Testis (tissue), 3 donors: ENCODE data around the gene PPP1R14B. TPM values are rescaled to one million over a fixed set of nuclear protein-coding genes. Genes with fewer than 3 reads are reported as not detected.

Experiments used
- DNase-seq: peaks from one replicate; pipeline ENCODE4 v3.0.0-alpha.2; 2019
- H3K27ac ChIP-seq, 2 donors: fragments of 200-600 bp; sonication (generic); one replicate each; pipeline ENCODE4 v1.5.1; 2019
- H3K27me3 ChIP-seq: fragments of 200-600 bp; sonication (generic); one replicate; pipeline ENCODE4 v1.5.1; 2019
- H3K36me3 ChIP-seq: fragments of 200-600 bp; sonication (generic); one replicate; pipeline ENCODE4 v1.5.1; 2017; ENCODE audit warnings: low read depth; ENCODE audit errors: missing control alignments
- H3K4me1 ChIP-seq: fragments of 200-600 bp; sonication (generic); one replicate; pipeline ENCODE4 v1.5.1; 2019
- H3K4me3 ChIP-seq, 2 donors: fragments of 200-600 bp; sonication (generic); one replicate each; pipeline ENCODE4 v1.5.1; 2017 to 2019
- H3K9me3 ChIP-seq: fragments of 200-600 bp; sonication (generic); one replicate; pipeline ENCODE4 v1.5.1; 2017
- CTCF ChIP-seq, 3 experiments: fragments of 450-650 bp in 2 of 3; fragments of 200-600 bp in 1 of 3; sonication (generic) in 1 of 3; IDR thresholded peaks; one replicate each; pipeline ENCODE4 v1.5.1; 2016 to 2019; ENCODE audit warnings: antibody characterized with exemption in 3 of 3, mild to moderate bottlenecking in 2 of 3, moderate library complexity in 1 of 3
- POLR2A ChIP-seq: fragments of 450-650 bp; IDR thresholded peaks from one replicate; pipeline ENCODE4 v1.6.1; 2017; ENCODE audit warnings: antibody characterized with exemption, mild to moderate bottlenecking, moderate library complexity
- WGBS, 2 donors: methylation state at CpG; one replicate each; pipeline ENCODE4 v1.1.5; 2018; 5-methylcytosine and 5-hydroxymethylcytosine counted together
- intact Hi-C: fragments of 100-400 bp; cut with DNase I; formaldehyde crosslinking; loops from one replicate; pipeline ENCODE4 v1.15.1; 2023; ENCODE audit warnings: low total_unique reads
- polyA plus RNA-seq: library from polyadenylated mRNA; stranded (reverse); fragments of 350-450 nt; fragmentation: Illumina TruSeq; extraction: RNeasy Lipid Tissue Mini Kit (QIAGEN cat#74804); gene quantifications from one replicate; pipeline ENCODE4 v1.2.3, GENCODE V29; 2014; ENCODE audit warnings: low read depth, low replicate concordance; ENCODE audit not compliant: insufficient read depth
- total RNA-seq, 2 donors: library from RNA; depleted of rRNA; stranded (reverse); fragments of >200 nt; gene quantifications; one replicate each; pipeline ENCODE4 v1.2.3, GENCODE V29; 2016

Gene PPP1R14B
- total and polyA plus RNA-seq, 3 donors from 2014 or later, result 53.4 to 72.0 (median 67.3) TPM

- Histone ChIP-seq H3K4me1 (peaks cover 16% of the 10 kb centered on the region), H3K4me3 (peak overlapping the region; percentile 34 to 38), H3K9me3 (no peaks in the 10 kb centered on the region), H3K36me3 (no peaks in the 10 kb centered on the region), H3K27me3 (no peaks in the 10 kb centered on the region), H3K27ac (no peak overlapping the region)
- TF ChIP-seq CTCF (IDR thresholded peaks at IDR 0.05) (no peak), POLR2A (no peak)
- no peak for DNase-seq
- WGBS, 2 donors, result 26% methylated on average over 29 to 38 of the region's 42 CpGs
- intact Hi-C loops, result loop anchor here (10.0 kb wide), 1 partner anchor 88 kb away; the partner anchor contains the start of gene FERMT3
These were observed 45.9 kb upstream of the PPP1R14B start for GRCh38 chr11:64292460-64293254.

DNA sequence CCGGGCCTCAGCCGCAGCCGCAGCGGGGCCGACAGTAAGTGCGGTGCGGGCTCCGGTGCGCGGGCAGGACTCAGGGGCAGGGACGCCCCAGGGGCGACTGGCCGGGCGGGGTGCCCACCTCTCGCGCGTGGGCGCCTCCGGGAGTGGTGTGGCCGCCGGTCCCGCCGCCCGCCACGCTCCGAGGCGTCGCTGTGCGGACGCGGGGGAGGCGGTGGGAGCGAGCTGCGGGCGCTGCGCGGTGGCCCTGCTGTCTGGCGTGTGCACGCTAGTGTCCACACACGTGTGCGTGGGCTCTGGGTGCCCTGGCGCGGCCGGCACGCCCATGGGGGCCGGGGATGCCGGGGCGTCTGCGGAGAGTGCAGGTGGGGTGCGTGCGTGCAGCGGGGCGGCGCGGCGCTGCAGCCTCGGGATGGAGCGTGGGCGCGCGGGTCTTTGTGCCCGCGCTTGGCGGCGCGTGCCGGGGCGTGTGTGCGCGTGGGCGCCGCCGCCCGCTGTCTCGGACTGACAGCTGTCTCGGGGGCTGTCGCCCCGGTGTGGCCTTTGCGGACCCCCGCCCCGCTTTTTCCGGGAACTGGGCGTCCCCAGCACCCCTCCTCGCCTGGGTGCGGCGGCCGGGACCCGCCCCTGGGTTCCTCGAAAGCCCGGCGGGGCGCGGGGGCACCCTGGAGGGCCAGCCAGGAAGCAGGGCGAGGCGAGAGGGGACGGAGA lies 45.2 kb upstream of the PPP1R14B start:
- H3K9me3 ChIP-seq, result no peaks in the 10 kb centered on the region
- TF ChIP-seq POLR2A (no peak), CTCF (IDR thresholded peaks at IDR 0.05) (no peak)
- H3K36me3 ChIP-seq, result no peaks in the 10 kb centered on the region
- H3K4me1 ChIP-seq, result peaks cover 17% of the 10 kb centered on the region
- intact Hi-C loops, result loop anchor here (10.0 kb wide), 1 partner anchor 87 kb away; the partner anchor contains the start of gene FERMT3
- H3K27me3 ChIP-seq, result no peaks in the 10 kb centered on the region
- no peak overlapping the region for H3K27ac ChIP-seq
- DNase-seq, result no peak
- peak overlapping the region; percentile 34 to 38 for H3K4me3 ChIP-seq
- 0 to 1% methylated on average over 3 to 49 of the region's 96 CpGs for WGBS, 2 donors

- DNase-seq, result no peak
- Histone ChIP-seq H3K27me3 (no peaks in the 10 kb centered on the region), H3K9me3 (no peaks in the 10 kb centered on the region), H3K4me1 (peaks cover 23% of the 10 kb centered on the region), H3K36me3 (no peaks in the 10 kb centered on the region), H3K27ac (no peak within 1 kb of the TSS), H3K4me3 (peak within 1 kb of the TSS; percentile 34 to 38)
- 3 to 10% methylated on average over 2 to 34 of the region's 45 CpGs for WGBS, 2 donors
- intact Hi-C loops, result loop anchor here (10.0 kb wide), 1 partner anchor 87 kb away; the partner anchor contains the start of gene FERMT3
- TF ChIP-seq POLR2A (no peak), CTCF (IDR thresholded peaks at IDR 0.05) (no peak)
These were observed 44.6 kb upstream of the PPP1R14B start, which contains the start of gene KCNK4 for GRCh38 chr11:64291262-64291751. KCNK4 (plus strand) TSS chr11:64291302; CDS start chr11:64293019, 1,717 bp downstream.

DNA sequence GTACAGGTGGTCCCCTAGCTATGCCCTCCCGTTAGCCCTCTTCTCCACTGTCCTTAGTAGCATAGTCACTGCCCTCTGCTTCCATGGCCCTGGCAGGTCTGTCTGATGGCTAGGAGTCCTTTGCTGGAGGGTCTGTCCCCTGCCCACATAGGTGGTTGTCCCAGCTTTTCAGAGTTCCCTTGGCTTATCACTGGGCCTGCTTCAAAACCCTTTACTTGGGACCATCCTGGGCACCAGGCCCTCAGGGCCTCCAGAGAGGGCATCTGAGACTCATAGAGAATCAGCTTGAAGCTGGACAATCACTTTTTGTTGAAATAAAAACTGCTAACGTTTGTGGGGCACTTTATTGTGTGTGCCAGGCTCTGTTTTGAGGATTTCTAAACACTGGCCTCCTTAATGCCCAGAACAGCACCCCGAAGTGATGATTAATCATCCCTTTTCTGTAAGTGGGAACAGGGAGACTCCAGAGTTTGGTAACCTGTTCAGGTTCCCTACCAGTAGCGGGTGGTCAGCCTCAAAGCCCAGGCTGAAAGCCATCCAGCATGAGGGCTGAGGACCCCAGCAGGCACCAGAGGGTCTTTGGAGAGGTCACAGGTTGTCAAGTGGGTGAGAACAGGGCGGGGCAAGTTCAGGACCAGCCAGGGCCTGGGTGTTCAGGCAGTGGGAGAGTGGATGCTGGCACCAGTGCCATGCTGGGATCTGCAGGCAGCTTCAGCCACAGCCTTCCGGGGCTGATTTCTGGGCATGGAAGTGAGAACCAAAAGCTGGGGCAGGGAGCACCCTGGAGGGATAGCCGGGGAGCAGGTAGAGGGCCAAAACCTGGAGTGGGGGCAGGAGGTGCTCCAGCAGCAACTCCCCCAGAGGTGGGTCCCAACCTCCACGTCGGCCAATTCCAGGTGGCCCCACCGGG lies 43.9 kb upstream of the PPP1R14B start:
- peaks cover 28% of the 10 kb centered on the region for H3K4me1 ChIP-seq
- intact Hi-C loops, result loop anchor here (10.0 kb wide), 1 partner anchor 86 kb away; the partner anchor contains the start of gene FERMT3
- no peaks in the 10 kb centered on the region for H3K27me3 ChIP-seq
- DNase-seq, result no peak
- no peak overlapping the region for H3K27ac ChIP-seq
- peak overlapping the region in 1 of 2 donors; percentile 38 for H3K4me3 ChIP-seq
- TF ChIP-seq CTCF (IDR thresholded peaks at IDR 0.05) (no peak), POLR2A (no peak)
- no peaks in the 10 kb centered on the region for H3K36me3 ChIP-seq
- no peaks in the 10 kb centered on the region for H3K9me3 ChIP-seq
- 34 to 52% methylated on average over 7 to 10 of the region's 10 CpGs for WGBS, 2 donors
